K562 (cell line): ENCODE results near the gene PCP2. TPM values are rescaled to one million over a fixed set of nuclear protein-coding genes. Genes with fewer than 3 reads are reported as not detected.

Experiments used
- ATAC-seq: fragments of 200-7000 bp; cut with Tn5 transposase; 3 replicates; pipeline ENCODE4 v1.9.1; 2020; ENCODE audit warnings: moderate library complexity
- BruUV-seq: library from RNA; stranded (reverse); fragments of 400-500 nt; replicated peaks from 2 replicates; lab custom pipeline; 2021; lab: Mats Ljungman, UMichigan
- CTCF ChIA-PET: fragments of 300-600 bp; formaldehyde crosslinking; extraction: SDS; loops from one replicate; lab custom pipeline; 2021; ENCODE audit warnings: low intra/inter-chr PET ratio; lab: Yijun Ruan, JAX
- POLR2A ChIA-PET: fragments of 300-600, 350-650 bp; sonication (Branson Sonifier 250); formaldehyde crosslinking; extraction: SDS; loops from one replicate; lab custom pipeline; 2021; ENCODE audit warnings: antibody characterized with exemption, inconsistent platforms; lab: Yijun Ruan, JAX
- DNase-seq, 4 experiments: peaks; one replicate each; pipeline versions ENCODE4 v3.0.0 to v3.0.0-alpha.2; 2011 to 2018; ENCODE audit warnings: low spot score in 3 of 4, mixed read lengths in 3 of 4; ENCODE audit errors: extremely low read depth in 1 of 4
- FAIRE-seq: peaks from 2 replicates; lab custom pipeline; 2011; peaks lifted over from hg19 to GRCh38; lab: Jason Lieb, UNC
- H2AFZ ChIP-seq: 2 replicates; pipeline ENCODE4 v1.6.0; 2011; ENCODE audit warnings: low read depth, low read length, control low read depth, inconsistent platforms
- H3K27ac ChIP-seq: fragments of 200-600 bp; 3 replicates; pipeline ENCODE4 v1.8.0; 2011; ENCODE audit warnings: low read depth, mild to moderate bottlenecking, control low read depth, inconsistent platforms, low read length, moderate library complexity, mixed read lengths; ENCODE audit errors: extremely low read depth
- H3K27me3 ChIP-seq, 2 experiments: fragments of 300-600 bp in 1 of 2; 2 replicates in 1 of 2; 3 replicates in 1 of 2; pipeline versions ENCODE4 v1.6.0 to v1.8.0; 2011; ENCODE audit warnings: inconsistent platforms in 2 of 2, low read length in 2 of 2, mild to moderate bottlenecking in 1 of 2, mixed read lengths in 1 of 2, moderate library complexity in 1 of 2; ENCODE audit not compliant: control insufficient read depth in 2 of 2, insufficient read depth in 2 of 2
- H3K36me3 ChIP-seq: fragments of 300-600 bp; 3 replicates; pipeline ENCODE4 v1.8.0; 2011; ENCODE audit warnings: mild to moderate bottlenecking, low read length, inconsistent platforms; ENCODE audit not compliant: control insufficient read depth, insufficient read depth
- H3K4me1 ChIP-seq, 2 experiments: fragments of 200-600 bp in 1 of 2; replicated peaks in 1 of 2; 2 replicates in 1 of 2; 3 replicates in 1 of 2; pipeline versions ENCODE4 v1.5.1 to v1.8.0; 2011; ENCODE audit warnings: inconsistent platforms in 2 of 2, low read length in 2 of 2, mild to moderate bottlenecking in 1 of 2, mixed read lengths in 1 of 2, moderate library complexity in 1 of 2; ENCODE audit not compliant: control insufficient read depth in 2 of 2, insufficient read depth in 2 of 2
- H3K4me2 ChIP-seq: 2 replicates; pipeline ENCODE4 v1.6.1; 2011; ENCODE audit warnings: low read length, control low read depth, inconsistent platforms, mixed read lengths; ENCODE audit not compliant: insufficient read depth
- H3K4me3 ChIP-seq: fragments of 200-600 bp; sonication (generic), shearing (Covaris generic); 2 replicates; pipeline ENCODE4 v1.5.1; 2016; ENCODE audit warnings: control low read depth, inconsistent platforms
- H3K79me2 ChIP-seq: fragments of 200-600 bp; 3 replicates; pipeline ENCODE4 v1.8.0; 2011; ENCODE audit warnings: low read length, inconsistent platforms; ENCODE audit not compliant: control insufficient read depth, insufficient read depth
- H3K9ac ChIP-seq, 2 experiments: 2 replicates each; pipeline versions ENCODE4 v1.6.0 to v1.6.1; 2011; ENCODE audit warnings: low read depth in 2 of 2, low read length in 2 of 2, control low read depth in 1 of 2, inconsistent platforms in 1 of 2, mild to moderate bottlenecking in 1 of 2, mixed read lengths in 1 of 2; ENCODE audit not compliant: insufficient read depth in 1 of 2
- H3K9me1 ChIP-seq: one replicate; pipeline ENCODE4 v1.6.0; 2011; ENCODE audit warnings: inconsistent platforms, mild to moderate bottlenecking, low read length, moderate library complexity; ENCODE audit not compliant: control insufficient read depth, insufficient read depth
- H3K9me3 ChIP-seq: replicated peaks from 2 replicates; pipeline ENCODE4 v1.5.1; 2011; ENCODE audit warnings: low read depth, low read length, inconsistent platforms; ENCODE audit not compliant: control insufficient read depth, insufficient read depth
- H4K20me1 ChIP-seq: replicated peaks from 2 replicates; pipeline ENCODE4 v1.6.1; 2011; ENCODE audit warnings: low read length, inconsistent platforms, mixed read lengths; ENCODE audit not compliant: control insufficient read depth, insufficient read depth
- CCAR2 ChIP-seq: fragments of 200-400 bp; formaldehyde crosslinking; IDR thresholded peaks from 2 replicates; pipeline ENCODE4 v1.6.1; 2017; ENCODE audit warnings: mild to moderate bottlenecking, low read depth, low read length
- ETS2 ChIP-seq: IDR thresholded peaks from 2 replicates; pipeline ENCODE4 v1.6.1; 2016; ENCODE audit warnings: borderline replicate concordance, missing genetic modification characterization, mild to moderate bottlenecking, moderate library complexity, missing compliant biosample characterization; ENCODE audit not compliant: poor library complexity, severe bottlenecking
- ETV1 ChIP-seq: fragments of 450-650 bp; conservative IDR thresholded peaks from 2 replicates; pipeline ENCODE4 v1.6.1; 2016; ENCODE audit warnings: missing genetic modification characterization, control low read depth, low read depth, missing compliant biosample characterization
- IRF2 ChIP-seq: sonication (generic); formaldehyde crosslinking; IDR thresholded peaks from 2 replicates; pipeline ENCODE4 v1.8.1; 2022; ENCODE audit warnings: mild to moderate bottlenecking, missing genetic modification reagents
- NFXL1 ChIP-seq: fragments of 450-650 bp; formaldehyde crosslinking; IDR thresholded peaks from 2 replicates; pipeline ENCODE4 v1.4.0; 2021; ENCODE audit warnings: mild to moderate bottlenecking
- PHTF2 ChIP-seq: fragments of 250-450 bp; sonication (Bioruptor Pico); IDR thresholded peaks from 2 replicates; pipeline ENCODE4 v1.5.0; 2021; ENCODE audit warnings: mild to moderate bottlenecking
- RCOR1 ChIP-seq, 2 experiments: IDR thresholded peaks; 2 replicates each; pipeline ENCODE4 v1.6.1; 2012; ENCODE audit warnings: low read depth in 2 of 2, low read length in 2 of 2, borderline replicate concordance in 1 of 2, improper control_type of control experiment in 1 of 2
- SREBF1 ChIP-seq: fragments of 150-350 bp; IDR thresholded peaks from 2 replicates; pipeline ENCODE4 v1.6.1; 2014; ENCODE audit warnings: antibody characterized with exemption, low read depth, low read length, borderline replicate concordance
- TFAM ChIP-seq: fragments of 250-450 bp; sonication (Bioruptor Pico); conservative IDR thresholded peaks from 2 replicates; pipeline ENCODE4 v1.5.0; 2021; ENCODE audit warnings: mild to moderate bottlenecking, moderate library complexity
- ZMIZ1 ChIP-seq, 2 experiments: fragments of 150-350 bp in 1 of 2; IDR thresholded peaks; 2 replicates each; pipeline ENCODE4 v1.6.1; 2012 to 2016; ENCODE audit warnings: low read depth in 2 of 2, low read length in 2 of 2, mild to moderate bottlenecking in 1 of 2, moderate library complexity in 1 of 2
- ZNF507 ChIP-seq: conservative IDR thresholded peaks from 2 replicates; pipeline ENCODE4 v1.6.1; 2017; ENCODE audit warnings: missing genetic modification characterization, missing compliant biosample characterization
- WGBS: fragments of 100-300 bp; shearing (Covaris generic); methylation state at CpG from one replicate; pipeline ENCODE4 v1.1.6; 2016; ENCODE audit warnings: low coverage, mixed read lengths; ENCODE audit not compliant: insufficient coverage; ENCODE audit errors: missing lambda C conversion rate; 5-methylcytosine and 5-hydroxymethylcytosine counted together
- in situ Hi-C: fragments of 300-500 bp; cut with MboI; formaldehyde crosslinking; loops from 4 replicates; pipeline ENCODE4 v1.15.0; 2018; ENCODE audit warnings: inconsistent platforms, mixed read lengths
- intact Hi-C: fragments of 100-400 bp; cut with micrococcal nuclease; formaldehyde crosslinking; loops from 2 replicates; pipeline ENCODE4 v1.14.2; 2022
- polyA plus RNA-seq, 8 experiments: library from polyadenylated mRNA; depleted of rRNA in 4 of 8; stranded (reverse) in 5 of 8; unstranded in 3 of 8; fragments of >200 nt; fragmentation: Nextera tagmentation in 2 of 8; fragmentation: Illumina TruSeq in 1 of 8; extraction: Ambion mirVana in 2 of 8; extraction: Trizol in 1 of 8; gene quantifications; 2 replicates each; pipeline versions ENCODE4 v1.2.1 to v1.2.3, GENCODE V29; 2011 to 2014; ENCODE audit warnings: inconsistent platforms in 1 of 8, missing spikeins in 1 of 8
- total RNA-seq, 7 experiments: library from RNA; depleted of rRNA in 6 of 7; stranded (reverse); fragments of >200 nt in 6 of 7; fragmentation: Illumina TruSeq in 2 of 7; extraction: Trizol in 2 of 7; gene quantifications; 2 replicates each; pipeline versions ENCODE4 v1.2.1 to v1.2.3, GENCODE V29; 2011 to 2021; ENCODE audit warnings: low replicate concordance in 1 of 7
- TF ChIP-seq, protein P1 (sequence below): sonication (generic); formaldehyde crosslinking; IDR thresholded peaks from 2 replicates; pipeline ENCODE4 v1.8.0; 2023; ENCODE audit warnings: missing genetic modification reagents, mild to moderate bottlenecking, borderline replicate concordance

The PCP2 gene
- total and polyA plus RNA-seq, 9 of the 15 experiments (the other 6 are each of a cell fraction or from before 2014, with no cell fraction given): 0.17 to 1.3 (median 0.49) TPM; not detected in 3

GRCh38 chr19:7676854-7677253, 43.3 kb upstream of the PCP2 start, which contains the start of gene MCEMP1 (continued):
- TF ChIP-seq ZMIZ1 (IDR thresholded peaks at IDR 0.05; ENCODE audit: low read depth in 2 of 2, low read length in 2 of 2): no peak
- TF ChIP-seq PHTF2: no peak
- no peak for TF ChIP-seq SREBF1
- no peak for TF ChIP-seq TFAM (CRISPR knock-in tag)
- TF ChIP-seq ETV1 (tag): peak; percentile 49
- TF ChIP-seq IRF2 (CRISPR knock-in tag): no peak

DNA sequence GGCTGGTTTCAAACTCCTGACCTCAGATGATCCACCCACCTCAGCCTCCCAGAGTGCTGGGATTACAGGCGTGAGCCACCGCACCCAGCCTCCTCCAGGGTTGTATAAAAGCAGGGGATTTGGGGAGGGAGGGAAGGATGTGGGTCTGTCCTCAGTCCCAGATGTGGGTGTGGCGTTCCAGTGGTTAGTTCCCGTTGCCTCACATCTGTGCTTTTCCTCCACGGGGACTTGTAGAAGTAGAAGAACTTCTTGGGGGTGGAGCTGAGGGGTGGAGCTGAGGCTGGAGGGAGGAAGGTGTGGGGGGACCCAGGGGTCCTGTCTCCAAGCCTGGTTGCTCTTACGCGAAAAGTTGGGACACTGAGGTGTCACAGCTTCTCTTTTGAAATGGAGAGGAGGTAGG, 42.9 kb upstream of the PCP2 start:
- DNase-seq: no peak
- no peak for FAIRE-seq
- CTCF ChIA-PET: no interaction called here
- POLR2A ChIA-PET: no interaction called here
- Histone ChIP-seq H2AFZ (peak overlapping the region; percentile 55; the same call in 1 of the 2 replicates), H3K4me3 (no peak overlapping the region; the same call in 1 of the 2 replicates), H3K36me3 (no peaks in the 10 kb centered on the region), H3K27ac (no peak overlapping the region), H3K4me1 (peaks cover 10 to 12% of the 10 kb centered on the region in 2 experiments; a peak in 4 of 5 replicates), H3K27me3 (peaks cover 3 to 15% of the 10 kb centered on the region in 2 experiments; a peak in 2 of 5 replicates), H3K4me2 (peak overlapping the region; percentile 31), H3K9me1 (no peaks in the 10 kb centered on the region), H3K9ac (no peak overlapping the region), H4K20me1 (no peaks in the 10 kb centered on the region), H3K9me3 (peaks cover 5% of the 10 kb centered on the region; the same call in 1 of the 2 replicates), H3K79me2 (peaks cover 7% of the 10 kb centered on the region; the same call in 2 of the 3 replicates)
- no peak for ATAC-seq
- 0% methylated on average over 7 of the region's 7 CpGs for WGBS
- in situ Hi-C loops: loop anchor here (5.0 kb wide), 1 partner anchor 89 kb away; no protein-coding TSS in a partner anchor
- no TSS peak for BruUV-seq
- intact Hi-C loops: no loop called here
- TF ChIP-seq RCOR1 (IDR thresholded peaks at IDR 0.05; ENCODE audit: borderline replicate concordance in 1 of 2, low read depth in 2 of 2, low read length in 2 of 2) (no peak), ZNF507 (no peak), NFXL1 (CRISPR knock-in tag) (no peak), ETS2 (tag) (no peak), CCAR2 (no peak)
- TF ChIP-seq, protein P1, sequence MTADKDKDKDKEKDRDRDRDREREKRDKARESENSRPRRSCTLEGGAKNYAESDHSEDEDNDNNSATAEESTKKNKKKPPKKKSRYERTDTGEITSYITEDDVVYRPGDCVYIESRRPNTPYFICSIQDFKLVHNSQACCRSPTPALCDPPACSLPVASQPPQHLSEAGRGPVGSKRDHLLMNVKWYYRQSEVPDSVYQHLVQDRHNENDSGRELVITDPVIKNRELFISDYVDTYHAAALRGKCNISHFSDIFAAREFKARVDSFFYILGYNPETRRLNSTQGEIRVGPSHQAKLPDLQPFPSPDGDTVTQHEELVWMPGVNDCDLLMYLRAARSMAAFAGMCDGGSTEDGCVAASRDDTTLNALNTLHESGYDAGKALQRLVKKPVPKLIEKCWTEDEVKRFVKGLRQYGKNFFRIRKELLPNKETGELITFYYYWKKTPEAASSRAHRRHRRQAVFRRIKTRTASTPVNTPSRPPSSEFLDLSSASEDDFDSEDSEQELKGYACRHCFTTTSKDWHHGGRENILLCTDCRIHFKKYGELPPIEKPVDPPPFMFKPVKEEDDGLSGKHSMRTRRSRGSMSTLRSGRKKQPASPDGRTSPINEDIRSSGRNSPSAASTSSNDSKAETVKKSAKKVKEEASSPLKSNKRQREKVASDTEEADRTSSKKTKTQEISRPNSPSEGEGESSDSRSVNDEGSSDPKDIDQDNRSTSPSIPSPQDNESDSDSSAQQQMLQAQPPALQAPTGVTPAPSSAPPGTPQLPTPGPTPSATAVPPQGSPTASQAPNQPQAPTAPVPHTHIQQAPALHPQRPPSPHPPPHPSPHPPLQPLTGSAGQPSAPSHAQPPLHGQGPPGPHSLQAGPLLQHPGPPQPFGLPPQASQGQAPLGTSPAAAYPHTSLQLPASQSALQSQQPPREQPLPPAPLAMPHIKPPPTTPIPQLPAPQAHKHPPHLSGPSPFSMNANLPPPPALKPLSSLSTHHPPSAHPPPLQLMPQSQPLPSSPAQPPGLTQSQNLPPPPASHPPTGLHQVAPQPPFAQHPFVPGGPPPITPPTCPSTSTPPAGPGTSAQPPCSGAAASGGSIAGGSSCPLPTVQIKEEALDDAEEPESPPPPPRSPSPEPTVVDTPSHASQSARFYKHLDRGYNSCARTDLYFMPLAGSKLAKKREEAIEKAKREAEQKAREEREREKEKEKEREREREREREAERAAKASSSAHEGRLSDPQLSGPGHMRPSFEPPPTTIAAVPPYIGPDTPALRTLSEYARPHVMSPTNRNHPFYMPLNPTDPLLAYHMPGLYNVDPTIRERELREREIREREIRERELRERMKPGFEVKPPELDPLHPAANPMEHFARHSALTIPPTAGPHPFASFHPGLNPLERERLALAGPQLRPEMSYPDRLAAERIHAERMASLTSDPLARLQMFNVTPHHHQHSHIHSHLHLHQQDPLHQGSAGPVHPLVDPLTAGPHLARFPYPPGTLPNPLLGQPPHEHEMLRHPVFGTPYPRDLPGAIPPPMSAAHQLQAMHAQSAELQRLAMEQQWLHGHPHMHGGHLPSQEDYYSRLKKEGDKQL (CRISPR knock-in tag): no peak
